Hematopoietic multipotent progenitor cell treated with erythropoietin and hydrocortisone succinate and interleukin-3 and kit ligand, for 6 days (in vitro differentiated cells): ENCODE results near the gene NFIX.
A peak's percentile ranks its signal among the peaks of the same experiment; 100 is the strongest.

Experiments
- DNase-seq: peaks from one replicate; pipeline ENCODE4 v3.0.0-alpha.2; 2015

NFIX gene

DNA sequence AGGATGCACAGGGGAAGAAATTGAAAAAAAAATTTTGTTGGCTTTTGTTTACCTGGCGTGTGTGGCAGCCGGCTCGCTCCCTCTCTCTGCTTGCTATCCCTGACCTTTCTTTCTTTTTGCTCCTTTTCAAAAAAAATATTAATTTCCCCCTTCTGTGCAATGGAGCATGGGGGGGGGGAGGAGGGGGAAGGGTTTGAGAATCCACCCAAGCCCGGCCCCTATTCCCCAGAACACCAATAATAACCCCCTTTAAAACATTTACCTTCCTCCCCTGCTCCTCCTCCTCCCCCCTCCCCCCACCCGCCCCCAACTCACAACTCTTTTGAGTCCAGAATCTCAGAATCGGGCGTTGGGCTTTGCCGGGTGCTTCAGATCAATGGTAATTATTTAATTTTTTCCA lies 28.4 kb downstream of the NFIX start:
- no peak for DNase-seq

DNA sequence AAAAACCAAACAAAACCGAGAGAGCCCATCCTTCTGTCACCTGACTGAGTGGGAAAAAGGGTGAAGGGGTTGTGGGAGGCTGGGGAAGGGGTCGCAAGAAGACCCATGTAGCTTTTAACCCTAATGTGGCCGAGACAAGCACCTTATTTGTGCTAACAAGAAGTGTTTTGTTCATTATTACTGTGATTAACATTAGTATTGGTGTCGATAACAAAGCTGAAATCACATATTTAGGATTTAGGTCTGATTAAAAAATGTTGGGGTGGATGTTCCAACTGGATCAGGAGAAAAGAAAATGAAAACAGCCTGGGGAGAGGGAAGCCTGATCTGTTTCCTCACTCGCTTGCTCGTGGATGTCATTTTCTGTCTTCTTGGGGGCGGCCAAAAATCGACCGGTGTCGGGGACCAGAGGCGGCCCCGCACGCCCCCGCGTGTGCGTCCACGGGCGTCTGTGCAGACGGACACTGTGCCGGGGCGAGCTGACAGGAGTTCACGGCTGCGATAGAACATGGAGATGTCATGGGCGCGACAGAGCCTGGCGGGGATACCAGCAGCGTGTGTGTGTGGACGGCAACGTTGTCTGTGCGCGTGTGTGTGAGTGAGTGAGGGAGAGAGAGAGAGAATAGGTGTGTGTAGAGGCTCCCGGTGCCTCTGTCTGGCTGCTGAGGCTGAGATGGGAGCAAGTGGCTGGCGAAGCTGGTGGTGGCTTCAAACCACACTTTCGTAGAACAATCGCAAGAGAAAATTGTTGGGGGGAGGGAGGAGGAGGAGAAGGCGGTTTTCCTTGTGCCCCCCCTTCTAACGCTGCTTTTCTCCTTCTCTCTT lies 29.1 kb downstream of the NFIX start:
- DNase-seq: no peak

DNA sequence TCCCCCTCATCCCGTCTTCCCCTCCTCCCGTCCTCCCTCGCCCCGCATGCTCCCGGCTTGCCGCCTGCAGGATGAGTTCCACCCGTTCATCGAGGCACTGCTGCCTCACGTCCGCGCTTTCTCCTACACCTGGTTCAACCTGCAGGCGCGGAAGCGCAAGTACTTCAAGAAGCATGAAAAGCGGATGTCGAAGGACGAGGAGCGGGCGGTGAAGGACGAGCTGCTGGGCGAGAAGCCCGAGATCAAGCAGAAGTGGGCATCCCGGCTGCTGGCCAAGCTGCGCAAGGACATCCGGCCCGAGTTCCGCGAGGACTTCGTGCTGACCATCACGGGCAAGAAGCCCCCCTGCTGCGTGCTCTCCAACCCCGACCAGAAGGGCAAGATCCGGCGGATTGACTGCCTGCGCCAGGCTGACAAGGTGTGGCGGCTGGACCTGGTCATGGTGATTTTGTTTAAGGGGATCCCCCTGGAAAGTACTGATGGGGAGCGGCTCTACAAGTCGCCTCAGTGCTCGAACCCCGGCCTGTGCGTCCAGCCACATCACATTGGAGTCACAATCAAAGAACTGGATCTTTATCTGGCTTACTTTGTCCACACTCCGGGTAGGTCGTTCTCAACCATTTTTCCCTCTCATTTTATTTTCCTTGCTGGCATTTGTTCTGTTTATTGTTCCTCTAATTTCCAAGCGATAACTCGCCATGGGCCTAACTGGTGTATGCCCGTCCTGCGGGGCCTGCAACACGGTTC lies 29.8 kb downstream of the NFIX start:
- DNase-seq: no peak

DNA sequence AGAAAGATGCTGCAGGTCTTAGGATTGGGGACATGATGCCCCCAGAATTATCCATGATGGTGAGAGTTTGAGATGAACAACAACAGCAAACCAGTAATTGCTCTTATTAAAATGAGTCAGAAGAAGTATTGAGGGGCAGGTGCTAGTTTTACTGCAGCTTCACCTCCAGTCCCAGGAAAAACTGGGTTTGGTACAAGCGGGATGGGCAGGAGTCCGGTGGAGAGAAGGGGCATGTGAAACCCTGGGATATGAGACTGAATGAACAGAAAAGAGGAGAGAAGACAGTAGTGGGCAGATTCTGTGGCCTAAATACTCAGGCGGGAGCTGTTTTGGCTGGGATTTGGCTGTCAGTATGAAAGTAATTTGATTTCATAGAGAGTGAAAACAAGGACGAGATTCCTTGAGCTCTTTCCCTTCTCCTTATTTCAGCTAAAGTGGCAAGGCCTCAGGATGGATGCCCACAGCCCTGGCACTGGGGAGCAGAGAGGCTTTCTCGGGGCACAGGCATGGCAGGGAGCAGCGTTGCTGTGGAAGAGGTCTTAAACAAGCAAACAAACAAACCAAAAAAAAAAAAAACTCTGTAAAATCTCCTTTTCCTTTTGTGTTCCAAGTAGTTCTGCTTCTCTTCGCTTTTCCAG lies 30.7 kb downstream of the NFIX start:
- no peak for DNase-seq

DNA sequence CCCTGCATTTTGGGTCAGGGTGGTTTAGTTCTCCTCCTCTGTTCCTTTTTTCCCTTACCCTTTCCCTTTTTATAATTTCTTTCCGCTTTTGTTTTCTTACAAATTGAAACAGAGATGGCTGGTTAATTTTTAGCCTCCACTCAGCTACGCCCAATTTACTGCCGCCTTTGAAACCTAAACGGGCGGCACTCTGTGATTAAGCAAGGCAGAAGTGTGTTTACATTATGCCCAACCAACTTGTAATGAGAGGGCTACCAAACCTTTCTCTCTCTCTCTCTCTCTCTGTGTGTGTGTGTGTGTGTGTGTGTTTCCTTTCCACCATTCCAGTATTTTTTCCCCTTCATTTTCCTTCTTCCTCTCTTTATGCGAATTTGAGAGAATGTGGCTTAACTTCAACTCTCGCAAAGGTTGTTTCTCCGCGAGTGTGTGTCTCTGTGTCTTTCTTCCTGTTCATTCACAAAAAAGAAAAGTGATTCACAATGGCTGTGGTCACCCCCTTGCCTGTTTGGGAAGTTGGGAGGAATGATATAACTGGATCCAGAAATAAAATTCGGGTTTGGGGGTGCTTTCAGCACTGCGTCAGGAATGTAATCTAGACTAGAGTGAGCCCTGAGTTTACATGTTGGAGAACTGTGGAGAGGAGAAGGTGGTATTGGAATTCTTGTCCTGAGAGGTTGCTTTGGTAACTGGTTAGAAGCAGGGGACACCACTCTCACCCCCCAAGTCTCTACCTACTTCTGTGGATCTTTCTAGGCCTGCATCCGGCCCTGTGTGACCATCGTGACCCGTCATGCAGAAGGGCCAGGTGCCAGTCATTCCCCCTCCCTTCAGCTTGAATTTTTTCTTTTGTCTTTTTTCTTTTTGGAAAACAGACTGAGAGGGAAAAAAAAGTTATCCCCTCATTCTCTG lies 31.4 kb downstream of the NFIX start:
- DNase-seq: no peak

DNA sequence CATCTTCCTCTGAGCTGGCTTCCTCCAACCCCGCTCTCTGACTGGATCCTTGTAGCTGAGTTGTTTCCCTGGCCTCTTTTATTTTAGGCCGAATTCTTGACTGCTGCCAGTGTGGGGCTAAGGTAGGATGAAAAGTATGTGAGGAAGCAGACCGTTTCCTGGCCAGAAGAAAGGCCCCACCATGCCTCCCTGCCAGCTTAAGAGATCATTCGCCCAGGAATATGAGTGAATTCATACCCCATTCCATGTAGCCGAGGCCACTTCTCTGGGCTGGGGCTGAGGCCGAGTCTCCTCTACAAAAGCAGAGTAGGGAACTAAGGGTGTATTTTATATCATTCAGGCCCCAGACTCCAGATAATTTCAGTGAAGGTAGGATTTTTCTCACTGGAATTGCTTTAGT lies 32.3 kb downstream of the NFIX start:
- no peak for DNase-seq

DNA sequence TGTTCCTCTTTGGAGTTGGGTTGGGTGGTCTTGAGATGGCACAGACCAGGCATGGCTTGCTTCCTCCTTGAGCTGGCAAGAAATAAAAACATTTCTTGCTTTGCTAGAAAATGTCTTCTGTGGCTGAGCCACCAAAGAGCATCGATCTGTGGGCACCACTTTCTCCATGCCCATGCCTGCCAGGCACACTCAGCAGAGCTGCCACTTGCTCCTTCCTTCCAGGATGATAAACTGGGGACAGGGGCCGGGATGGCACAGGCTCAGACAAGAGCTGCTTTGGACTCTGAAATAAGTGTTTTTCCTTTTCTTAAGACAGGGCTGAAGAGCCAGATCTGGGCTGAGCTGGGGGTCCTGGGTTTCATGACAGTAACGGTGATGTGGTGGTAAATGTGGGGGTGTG lies 32.8 kb downstream of the NFIX start:
- DNase-seq: no peak

DNA sequence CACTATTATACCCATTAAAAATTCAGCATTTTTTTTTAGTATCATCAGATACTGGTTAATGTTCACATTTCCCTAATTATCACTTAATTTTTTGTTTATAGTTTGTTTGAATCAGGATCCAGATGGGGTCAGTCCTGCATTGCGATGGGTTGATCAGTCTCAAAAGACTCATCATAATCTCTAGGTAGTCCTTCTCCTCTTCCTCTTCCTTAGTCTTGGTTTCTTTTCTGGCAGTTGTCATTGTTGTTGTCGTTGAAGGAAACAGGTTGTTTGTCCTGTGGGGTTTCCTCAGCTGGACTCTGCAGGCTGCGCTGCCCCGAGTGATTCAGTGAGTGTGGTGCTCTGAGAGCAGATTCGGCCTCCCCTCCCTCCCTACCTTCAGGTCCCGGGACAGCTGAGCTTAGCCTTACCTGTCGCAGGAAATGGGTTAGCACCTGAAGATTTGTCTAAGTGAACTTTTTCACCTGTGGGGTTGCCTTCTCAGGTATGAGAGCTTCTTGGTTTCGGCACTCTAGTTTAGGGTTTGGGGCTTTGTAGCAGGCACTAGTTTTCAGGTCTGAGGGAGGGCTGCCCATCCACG lies 34.1 kb downstream of the NFIX start:
- no peak for DNase-seq

DNA sequence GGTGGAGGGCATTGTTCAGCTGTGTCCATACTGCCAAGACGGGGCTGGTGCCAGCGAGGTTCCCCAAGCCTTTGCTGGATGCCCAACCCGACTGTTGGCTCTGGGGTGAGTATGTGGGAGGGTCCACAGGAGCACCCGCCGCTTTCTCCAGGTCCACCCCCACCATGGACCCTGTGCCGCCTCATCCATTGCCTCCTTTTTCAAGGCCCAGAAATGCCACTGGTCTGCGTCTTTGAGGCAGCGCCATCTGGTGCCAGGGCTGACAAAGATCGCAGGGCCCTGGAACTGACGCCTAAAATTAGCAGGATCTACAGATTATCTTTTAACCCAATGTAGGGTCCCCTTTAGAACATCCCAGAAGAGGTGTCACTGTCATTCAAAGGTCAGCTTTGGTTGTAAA lies 34.6 kb downstream of the NFIX start:
- peak; percentile 76 for DNase-seq

DNA sequence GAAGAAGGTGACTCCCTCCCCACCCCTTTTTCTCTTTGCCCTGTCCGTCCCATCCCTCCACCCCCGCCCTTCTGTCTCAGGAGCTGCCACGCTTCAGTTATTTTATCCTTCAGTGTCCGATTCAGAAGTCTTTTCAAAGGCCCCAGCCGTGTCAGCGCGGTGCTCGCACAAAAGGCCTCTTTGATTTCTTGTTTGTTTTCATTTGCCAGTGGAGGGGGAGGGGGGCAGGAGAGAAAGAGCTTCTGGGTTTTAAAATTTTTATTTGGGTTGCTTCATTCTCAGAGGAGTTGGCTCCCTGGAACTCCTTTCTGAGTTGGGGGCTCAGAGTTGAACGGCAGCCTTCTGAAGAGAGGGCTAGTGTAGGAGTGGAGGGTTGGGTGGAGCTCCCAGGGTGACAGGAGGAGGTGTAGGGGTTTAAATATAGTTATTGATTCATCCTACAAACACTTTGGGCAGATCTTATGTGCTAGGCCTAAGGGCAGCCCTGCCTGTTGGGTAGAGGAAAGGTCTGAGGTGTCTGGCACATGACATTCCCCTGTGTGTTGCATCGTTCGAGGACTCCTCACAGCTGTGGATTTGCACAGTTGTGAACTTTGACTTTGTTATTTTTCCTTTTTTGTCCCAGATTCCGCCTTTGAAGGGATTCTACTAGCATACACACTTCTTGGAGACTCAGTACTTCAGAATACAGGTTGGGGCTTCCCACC lies 36.8 kb downstream of the NFIX start:
- DNase-seq: no peak

DNA sequence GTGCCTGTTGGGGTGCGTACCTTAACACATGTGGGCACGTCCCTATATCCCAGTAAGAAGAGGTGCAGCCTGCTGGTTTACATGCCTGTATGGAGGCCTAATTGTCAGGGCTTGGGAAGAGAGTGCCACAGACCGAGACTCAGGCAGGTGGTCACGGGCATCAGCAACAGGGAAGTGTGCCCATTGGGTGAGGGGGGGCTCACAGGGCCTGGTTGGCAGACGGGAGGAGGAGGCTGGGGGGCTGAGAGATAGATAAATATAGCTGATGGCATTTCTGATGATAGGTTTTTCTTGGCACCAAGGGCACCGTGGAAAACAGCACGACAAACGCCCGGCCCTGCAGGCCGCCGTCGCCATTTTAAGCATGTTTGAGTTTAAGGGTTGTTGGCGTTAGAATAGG lies 37.6 kb downstream of the NFIX start:
- DNase-seq: no peak

DNA sequence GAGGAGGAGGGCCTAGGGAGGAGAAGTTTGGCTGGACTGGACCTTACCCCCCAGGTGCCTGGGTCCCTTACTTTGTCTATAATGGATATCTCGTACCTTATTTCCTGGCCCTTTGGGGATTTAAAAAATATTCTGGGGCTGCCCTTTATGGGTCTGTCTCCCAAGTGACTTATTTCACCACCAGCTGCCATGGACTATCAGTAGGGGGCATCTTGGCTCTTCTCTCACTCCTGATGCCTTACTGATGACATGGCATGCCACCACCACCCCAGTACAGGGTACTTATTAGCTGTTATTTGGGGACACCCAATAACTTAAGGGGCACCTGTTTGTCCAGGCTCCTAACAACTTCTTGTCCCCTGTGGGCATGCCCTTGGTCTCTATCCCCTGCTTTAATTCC lies 38.0 kb downstream of the NFIX start:
- peak; percentile 66 for DNase-seq

DNA sequence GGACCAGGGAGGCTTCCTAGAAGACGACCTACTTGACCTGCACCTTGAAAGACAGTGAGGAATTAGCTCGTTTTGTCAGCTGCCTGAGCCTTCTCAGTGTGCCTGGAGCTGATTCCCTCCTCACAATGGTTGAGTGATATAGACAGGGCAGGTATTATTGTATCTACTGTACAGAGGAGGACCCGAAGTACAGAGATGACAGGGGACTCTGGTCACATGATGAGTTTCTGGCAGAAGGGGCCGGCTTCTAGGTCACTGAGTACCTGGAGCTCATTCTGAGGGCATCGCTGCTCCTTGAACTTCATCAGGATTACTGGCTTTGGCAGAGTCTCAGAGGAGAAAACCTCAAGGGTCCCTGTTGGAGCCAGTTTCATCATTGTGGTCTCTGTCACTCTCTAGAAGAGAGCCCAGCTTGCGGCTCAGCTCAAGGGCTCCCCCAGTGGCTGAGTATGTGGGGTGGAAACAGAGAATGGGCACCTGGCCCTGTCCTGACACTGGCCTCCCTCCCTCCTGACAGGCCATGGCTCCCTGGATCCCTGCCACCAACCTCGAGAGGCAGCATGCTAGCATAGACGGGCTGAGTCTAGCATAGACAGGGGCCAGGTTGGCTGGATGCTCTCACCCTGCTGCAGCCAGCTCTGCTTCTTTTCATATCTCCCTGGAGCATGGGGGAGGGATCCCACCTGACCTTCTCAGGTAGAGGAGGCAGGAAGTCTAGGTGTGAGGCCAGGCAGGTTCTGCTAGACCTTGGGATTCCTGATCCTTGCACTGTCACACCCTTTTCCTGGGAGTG lies 38.7 kb downstream of the NFIX start:
- DNase-seq: peak; percentile 85

DNA sequence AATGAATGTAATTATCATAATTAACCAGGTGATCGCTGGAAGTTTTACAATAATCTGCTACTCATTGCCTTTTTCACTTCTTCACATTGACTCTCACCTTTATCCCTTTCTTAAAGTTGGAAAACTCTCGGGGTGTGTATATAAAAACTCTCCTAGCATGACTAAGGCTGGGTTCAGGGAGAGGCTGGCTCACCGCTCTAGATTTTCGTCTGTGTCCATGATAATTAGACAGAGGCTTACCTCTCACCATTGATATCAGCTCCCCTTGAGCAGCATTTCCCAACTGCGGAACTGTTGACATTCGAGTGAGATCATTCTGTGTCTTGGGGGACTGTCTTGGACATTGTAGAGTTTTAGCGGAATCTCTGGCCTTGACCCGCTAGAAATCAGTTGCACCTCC lies 39.4 kb downstream of the NFIX start:
- DNase-seq: no peak

DNA sequence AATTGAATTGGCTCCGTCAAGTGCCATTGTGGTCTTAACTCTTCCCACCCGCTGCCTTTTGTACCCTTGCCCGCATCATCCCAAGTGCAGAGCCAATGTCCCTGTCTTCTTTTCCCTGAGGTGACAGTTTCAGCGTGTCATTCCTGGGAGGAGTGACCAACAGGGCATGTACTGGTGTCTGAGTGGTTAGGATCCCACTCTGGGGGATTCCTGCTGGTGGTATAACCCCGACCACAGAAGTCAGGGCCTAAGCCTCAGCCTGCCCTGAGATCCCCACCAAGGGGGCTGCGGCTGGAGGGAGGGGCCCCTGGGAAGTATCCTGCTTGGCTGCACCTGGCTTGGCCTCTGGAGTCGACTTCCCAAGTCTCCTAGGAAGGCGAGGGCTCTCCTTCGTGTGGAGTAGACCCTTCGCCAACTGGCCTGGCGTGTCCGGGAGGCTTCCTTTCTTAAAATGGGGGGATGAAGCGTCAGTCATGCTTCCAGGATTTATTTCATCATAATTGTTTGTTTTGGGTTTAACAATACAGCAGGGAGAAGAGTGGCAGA lies 40.6 kb downstream of the NFIX start:
- no peak for DNase-seq

DNA sequence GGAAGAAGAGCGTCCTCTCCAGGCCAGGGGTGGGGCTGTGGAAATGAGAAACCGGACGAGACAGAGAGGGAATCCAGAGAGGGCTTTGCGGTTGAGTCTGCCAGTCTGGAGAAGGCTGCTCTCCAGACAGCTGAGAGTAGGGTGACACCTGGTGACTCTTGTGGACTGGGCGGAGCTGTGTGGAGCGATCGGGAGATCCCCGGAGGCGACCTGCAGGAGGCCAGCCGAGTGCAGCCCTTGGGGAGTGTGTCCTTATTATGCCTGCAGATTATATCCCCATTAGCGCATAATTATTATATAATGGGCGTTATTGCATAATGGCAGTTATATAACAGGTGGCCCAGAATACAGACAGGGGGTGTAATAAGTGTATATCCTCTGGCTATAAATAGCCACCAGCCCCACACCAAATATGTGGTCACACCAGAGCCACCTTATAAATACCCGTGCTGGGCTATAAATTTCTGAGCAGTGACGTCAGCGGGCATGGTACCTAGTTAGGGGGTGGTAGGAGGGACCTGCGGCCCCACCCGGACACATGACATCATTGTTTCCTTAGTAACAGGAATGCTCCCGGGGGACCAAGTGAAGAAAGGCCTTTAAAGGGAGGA lies 41.2 kb downstream of the NFIX start:
- no peak for DNase-seq

DNA sequence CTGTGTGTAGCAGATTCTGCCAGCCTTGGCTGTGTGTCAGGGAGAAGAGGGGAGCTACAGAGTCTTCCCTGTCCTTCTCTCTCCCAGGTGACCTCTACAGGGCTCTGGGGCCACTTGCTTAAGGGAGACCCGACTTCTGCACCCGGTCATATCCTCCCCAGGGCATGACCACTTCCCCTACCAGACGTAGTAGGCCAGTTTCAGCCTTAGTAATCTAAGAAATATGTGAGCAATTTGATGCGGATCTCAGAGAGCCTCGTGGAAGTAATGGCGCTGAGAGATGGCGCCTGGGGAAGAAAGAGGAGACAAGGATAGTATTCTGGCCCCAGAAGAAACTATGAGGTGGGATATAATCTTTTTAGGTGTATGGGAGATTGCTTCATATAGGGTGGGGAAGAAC lies 41.9 kb downstream of the NFIX start:
- no peak for DNase-seq

DNA sequence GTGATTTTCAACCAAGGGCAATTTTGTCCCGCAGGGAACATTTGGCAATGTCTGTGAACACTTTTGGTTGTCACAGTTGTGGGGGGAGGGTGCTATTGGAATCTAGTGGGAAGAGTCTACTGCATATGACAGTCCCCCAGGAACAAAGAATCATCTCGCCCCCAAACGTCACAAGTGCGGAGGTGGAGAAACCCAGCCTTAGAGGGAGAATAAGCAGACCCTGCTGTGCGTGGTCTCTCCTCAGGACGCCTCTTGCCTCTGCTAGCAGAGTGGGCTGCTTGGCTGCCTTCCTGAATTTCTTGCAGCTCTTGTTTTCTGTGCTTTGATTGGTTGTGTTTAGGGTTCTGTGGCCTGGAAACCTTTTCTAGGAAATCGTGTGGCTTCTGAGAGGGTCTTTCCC lies 42.5 kb downstream of the NFIX start:
- no peak for DNase-seq

DNA sequence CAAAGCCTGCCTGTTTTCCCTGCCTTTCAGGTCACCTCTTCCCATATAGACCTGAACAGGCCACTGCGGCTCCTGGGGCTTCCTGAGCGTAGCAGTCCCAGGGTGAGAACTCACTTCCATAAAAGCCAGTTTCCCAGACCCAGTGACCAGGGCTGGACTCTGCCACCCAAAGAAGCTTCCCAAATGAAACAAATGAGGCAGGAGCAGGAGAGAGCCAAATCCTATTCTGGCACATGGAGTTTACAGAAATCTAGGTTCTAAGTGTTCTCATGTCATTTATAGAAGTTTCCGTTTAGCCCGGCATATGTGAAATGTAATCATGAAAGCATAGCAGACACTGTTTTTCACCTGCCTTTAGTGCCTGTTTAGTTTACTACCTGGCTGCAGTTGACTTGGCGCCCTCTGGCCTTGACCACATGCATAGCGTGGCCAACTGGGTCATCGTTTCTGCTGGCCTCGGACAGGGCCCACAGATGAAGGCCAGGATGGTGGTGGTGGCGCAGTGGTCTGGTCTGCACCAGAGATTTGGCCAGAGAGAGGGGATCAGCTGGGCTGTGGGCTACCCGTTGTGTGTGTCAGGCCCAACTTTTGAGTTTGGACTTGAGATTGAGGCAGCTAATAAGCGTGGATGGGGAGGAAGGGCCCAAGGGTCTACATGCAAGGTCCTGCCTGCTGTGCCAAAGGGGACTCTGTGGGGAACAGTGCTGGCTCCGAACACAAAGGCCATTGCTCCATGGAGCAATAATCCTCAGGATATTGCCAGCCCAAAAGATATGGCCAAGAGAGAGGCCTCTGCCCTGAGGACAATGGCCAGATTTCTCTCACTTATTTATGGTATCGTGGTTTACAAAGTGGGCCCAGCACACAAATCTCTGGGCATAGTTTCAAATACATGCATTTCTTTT lies 43.3 kb downstream of the NFIX start:
- no peak for DNase-seq
